Measurements from ENCODE around the gene NPHP4.

The NPHP4 gene

GRCh38 chr1:5836776-5837440 is 155.3 kb downstream of the NPHP4 start:
- H3K27ac Mint-ChIP-seq, result no peak overlapping the region
- no peaks in the 10 kb centered on the region for H3K9me3 Mint-ChIP-seq
- no peaks in the 10 kb centered on the region for H3K4me1 Mint-ChIP-seq
- peaks cover 34% of the 10 kb centered on the region for H3K27me3 Mint-ChIP-seq (ENCODE audit: low read depth)
- H3K4me3 Mint-ChIP-seq, result no peak overlapping the region
- TF ChIP-seq CTCF (IDR thresholded peaks at IDR 0.05; ENCODE audit: unreplicated experiment in 3 of 3), result no peak
- H3K36me3 Mint-ChIP-seq (ENCODE audit: low read depth), result no peaks in the 10 kb centered on the region

- TF ChIP-seq CTCF (IDR thresholded peaks at IDR 0.05; ENCODE audit: unreplicated experiment in 3 of 3), result no peak
- no peaks in the 10 kb centered on the region for H3K9me3 Mint-ChIP-seq
- H3K4me1 Mint-ChIP-seq, result no peaks in the 10 kb centered on the region
- peaks cover 45% of the 10 kb centered on the region for H3K27me3 Mint-ChIP-seq (ENCODE audit: low read depth)
- H3K4me3 Mint-ChIP-seq, result no peak overlapping the region
- H3K36me3 Mint-ChIP-seq (ENCODE audit: low read depth), result no peaks in the 10 kb centered on the region
- no peak overlapping the region for H3K27ac Mint-ChIP-seq
These were observed 157.1 kb downstream of the NPHP4 start for GRCh38 chr1:5835179-5835562.

- no peaks in the 10 kb centered on the region for H3K36me3 Mint-ChIP-seq (ENCODE audit: low read depth)
- H3K27me3 Mint-ChIP-seq (ENCODE audit: low read depth), result peaks cover 44% of the 10 kb centered on the region
- peaks cover under 1% of the 10 kb centered on the region for H3K9me3 Mint-ChIP-seq
- no peaks in the 10 kb centered on the region for H3K4me1 Mint-ChIP-seq
- no peak for TF ChIP-seq CTCF (IDR thresholded peaks at IDR 0.05; ENCODE audit: unreplicated experiment in 3 of 3)
- no peak overlapping the region for H3K27ac Mint-ChIP-seq
- no peak overlapping the region for H3K4me3 Mint-ChIP-seq
These were observed 157.6 kb downstream of the NPHP4 start for GRCh38 chr1:5834477-5835178.

- Mint-ChIP-seq H3K36me3 (ENCODE audit: low read depth) (no peaks in the 10 kb centered on the region), H3K27ac (no peak overlapping the region), H3K4me3 (no peak overlapping the region), H3K9me3 (peaks cover 5% of the 10 kb centered on the region), H3K27me3 (ENCODE audit: low read depth) (peaks cover 39% of the 10 kb centered on the region), H3K4me1 (no peaks in the 10 kb centered on the region)
- TF ChIP-seq CTCF (IDR thresholded peaks at IDR 0.05; ENCODE audit: unreplicated experiment in 3 of 3), result no peak
These were observed 158.3 kb downstream of the NPHP4 start for GRCh38 chr1:5833911-5834310.

GRCh38 chr1:5832916-5833895 is 159.0 kb downstream of the NPHP4 start:
- no peak for TF ChIP-seq CTCF (IDR thresholded peaks at IDR 0.05; ENCODE audit: unreplicated experiment in 3 of 3)
- Mint-ChIP-seq H3K4me1 (no peaks in the 10 kb centered on the region), H3K27me3 (ENCODE audit: low read depth) (peaks cover 39% of the 10 kb centered on the region)

More at GRCh38 chr1:5832916-5833895, 159.0 kb downstream of the NPHP4 start:
- no peak overlapping the region for H3K27ac Mint-ChIP-seq
- H3K4me3 Mint-ChIP-seq, result no peak overlapping the region
- no peaks in the 10 kb centered on the region for H3K36me3 Mint-ChIP-seq (ENCODE audit: low read depth)
- peaks cover 5% of the 10 kb centered on the region for H3K9me3 Mint-ChIP-seq

All from nephron (organoid).